AG09309 (cell line): ENCODE data around the gene CKB.

Experiments
- DNase-seq: peaks from one replicate; pipeline ENCODE4 v3.0.0-alpha.2; 2010; ENCODE audit warnings: low read depth
- H3K4me3 ChIP-seq: 2 replicates; pipeline ENCODE4 v1.5.1; 2011; ENCODE audit warnings: mild to moderate bottlenecking, low read depth, low read length, moderate library complexity; ENCODE audit not compliant: control insufficient read depth
- CTCF ChIP-seq: IDR thresholded peaks from 2 replicates; pipeline ENCODE4 v1.5.1; 2011; ENCODE audit warnings: mild to moderate bottlenecking, low read depth, low read length, inconsistent platforms; ENCODE audit not compliant: insufficient read depth, control insufficient read depth; ENCODE audit errors: missing control alignments

CKB gene

DNA sequence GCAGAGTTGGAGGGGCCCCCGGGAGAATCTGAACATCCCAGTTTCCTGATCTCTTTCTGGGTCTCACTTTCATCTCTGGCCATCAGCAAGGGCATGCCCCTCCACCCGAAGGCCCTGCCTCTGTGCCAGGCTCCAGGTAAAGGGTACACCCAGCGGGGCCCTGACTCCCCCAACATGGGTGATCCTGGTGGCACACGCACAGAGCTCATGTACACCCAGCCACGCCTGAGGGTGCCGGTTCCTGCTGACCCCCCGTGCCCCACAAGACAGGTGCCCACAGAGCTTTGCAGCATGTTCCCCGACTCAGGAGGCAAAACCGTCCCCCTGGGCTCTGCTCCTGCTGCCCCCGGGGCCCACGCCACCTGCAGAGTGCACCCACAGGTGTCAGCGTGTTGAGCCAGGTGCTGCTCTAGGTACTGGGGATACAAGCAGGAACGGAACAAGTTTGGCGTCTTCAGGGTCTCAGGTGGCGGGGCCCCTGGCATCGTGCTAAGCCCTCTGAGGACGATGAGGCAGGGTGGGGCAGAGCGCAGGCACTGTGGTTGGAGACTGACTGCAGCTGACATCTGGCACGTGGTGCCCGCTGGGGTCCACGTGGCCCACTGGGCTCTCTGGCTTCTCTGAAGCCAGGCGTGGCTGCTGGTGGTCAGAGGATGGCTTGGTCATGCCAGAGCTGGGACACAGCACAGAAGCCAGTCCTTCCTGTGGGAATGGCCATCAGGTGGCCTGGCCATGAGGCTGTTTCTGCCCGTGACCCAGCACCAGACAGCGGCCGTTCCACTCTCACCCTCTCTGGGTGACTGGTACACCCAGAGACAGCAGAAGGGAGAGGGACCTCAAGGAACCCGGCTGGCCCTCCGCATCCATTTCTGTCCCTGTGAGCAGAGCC lies 26.1 kb upstream of the CKB start:
- DNase-seq, result no peak
- TF ChIP-seq CTCF, result no peak
- H3K4me3 ChIP-seq, result no peak overlapping the region

GRCh38 chr14:103547941-103548462 lies 25.4 kb upstream of the CKB start:
- TF ChIP-seq CTCF, result no peak
- no peak for DNase-seq

GRCh38 chr14:103547455-103547940 lies 24.9 kb upstream of the CKB start:
- DNase-seq, result no peak
- TF ChIP-seq CTCF, result no peak
- no peak overlapping the region for H3K4me3 ChIP-seq

More at GRCh38 chr14:103547941-103548462, 25.4 kb upstream of the CKB start:
- H3K4me3 ChIP-seq, result no peak overlapping the region

DNA sequence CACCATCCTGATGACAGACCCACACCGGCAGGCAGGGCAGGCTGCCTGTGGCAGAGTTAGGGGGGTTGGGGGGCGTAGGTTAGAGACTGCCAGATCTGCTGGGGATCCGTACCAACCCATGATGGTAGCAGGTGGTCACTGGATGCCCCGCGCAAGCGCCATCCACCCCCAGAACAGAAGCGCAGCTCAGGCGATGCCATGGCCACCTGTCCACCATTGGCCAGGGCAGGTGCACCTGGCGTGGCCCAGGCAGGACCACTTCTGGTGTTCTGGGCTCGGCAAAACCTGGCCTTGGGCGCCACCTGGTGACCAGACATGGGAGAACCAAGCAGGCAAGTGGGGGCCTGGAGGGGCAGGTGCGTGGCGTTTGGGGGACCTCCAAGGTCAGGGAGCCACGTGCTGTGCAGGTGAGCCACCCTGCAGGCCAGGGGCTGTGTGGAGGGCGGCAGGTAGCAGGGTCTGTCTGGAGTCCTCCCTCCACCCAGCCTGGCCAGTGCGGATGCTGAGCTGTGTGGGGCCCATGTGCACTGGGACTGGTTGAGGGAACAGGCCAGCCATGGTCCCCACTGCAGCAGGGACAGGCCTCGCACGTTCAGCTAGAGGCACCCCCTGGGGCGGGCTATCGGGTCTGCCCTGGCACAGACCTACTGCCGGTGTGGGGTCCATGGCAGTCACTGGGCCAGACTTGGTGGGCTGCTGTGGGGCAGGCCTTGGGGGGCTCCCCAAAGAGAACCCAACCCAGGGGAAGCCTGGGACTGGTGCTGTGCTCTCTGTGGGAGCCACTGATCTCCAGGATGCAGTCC lies 24.2 kb upstream of the CKB start:
- TF ChIP-seq CTCF, result peak; percentile 85
- no peak overlapping the region for H3K4me3 ChIP-seq
- no peak for DNase-seq

GRCh38 chr14:103545915-103546651 lies 23.5 kb upstream of the CKB start:
- no peak for DNase-seq
- TF ChIP-seq CTCF, result no peak
- no peak overlapping the region for H3K4me3 ChIP-seq
